ENCODE measurements around the gene FAM180B. TPM values are rescaled to one million over a fixed set of nuclear protein-coding genes. Genes with fewer than 3 reads are reported as not detected.

Gene FAM180B
- total and polyA plus RNA-seq, 2 of the 4 experiments (the other 2 are of a cell fraction) = not detected

GRCh38 chr11:47592970-47593369 lies 6.5 kb downstream of the FAM180B start:
- Histone ChIP-seq H2AK5ac (ENCODE audit: low read depth, low read length) (no peak overlapping the region), H3K23ac (ENCODE audit: low read depth, low read length) (no peak overlapping the region), H3K4me1 (ENCODE audit: control insufficient read depth, insufficient read depth, low read length) (no peaks in the 10 kb centered on the region), H4K91ac (ENCODE audit: insufficient read depth, low read depth, low read length) (no peak overlapping the region), H3K36me3 (ENCODE audit: control insufficient read depth, insufficient read depth, low read length) (no peaks in the 10 kb centered on the region), H2AFZ (replicated peaks; ENCODE audit: low read length, poor library complexity) (no peak overlapping the region), H3K18ac (ENCODE audit: low read depth, low read length) (no peak overlapping the region), H2BK5ac (ENCODE audit: low read depth, low read length, poor library complexity, severe bottlenecking) (no peak overlapping the region), H2AK9ac (replicated peaks; ENCODE audit: low read depth, low read length, poor library complexity) (no peak overlapping the region), H3K79me1 (ENCODE audit: low read depth in 1 of 2, low read length in 2 of 2) (no peaks in the 10 kb centered on the region), H4K5ac (ENCODE audit: low read depth, low read length) (no peak overlapping the region), H3K4me2 (ENCODE audit: low read depth, low read length) (no peak overlapping the region), H3K14ac (replicated peaks; ENCODE audit: low read depth, low read length) (no peak overlapping the region), H3K27me3 (ENCODE audit: control insufficient read depth, insufficient read depth, low read length) (peaks cover 57% of the 10 kb centered on the region), H4K8ac (ENCODE audit: low read depth in 2 of 2, low read length in 2 of 2) (no peak overlapping the region), H3K4ac (ENCODE audit: low read depth, low read length) (no peak overlapping the region), H2BK15ac (ENCODE audit: low read depth, low read length) (no peak overlapping the region), H3K27ac (ENCODE audit: insufficient read depth, low read length) (no peak overlapping the region), H3K56ac (ENCODE audit: extremely low read depth, insufficient read depth, low read length) (no peak overlapping the region), H4K20me1 (ENCODE audit: insufficient read depth, low read length) (no peaks in the 10 kb centered on the region), H3K4me3 (ENCODE audit: insufficient read depth, low read depth, low read length) (no peak overlapping the region), H3K9me3 (ENCODE audit: control insufficient read depth, insufficient read depth, low read length) (peaks cover 3% of the 10 kb centered on the region), H3K9me1 (ENCODE audit: insufficient read depth, low read length) (no peaks in the 10 kb centered on the region), H2BK20ac (ENCODE audit: low read depth, low read length) (no peak overlapping the region), H2BK120ac (ENCODE audit: low read depth, low read length) (no peak overlapping the region), H3K9ac (ENCODE audit: low read depth, low read length) (no peak overlapping the region)
- ATAC-seq (ENCODE audit: low read depth) (no peak), DNase-seq (no peak)
- no TSS peak for BruUV-seq (replicated peaks)
- TF ChIP-seq MAFK (IDR thresholded peaks at IDR 0.05; ENCODE audit: low read depth, low read length) (no peak), POLR2A (IDR thresholded peaks at IDR 0.05; ENCODE audit: low read depth, low read length) (no peak), USF2 (IDR thresholded peaks at IDR 0.05; ENCODE audit: low read depth, low read length) (no peak), SMC3 (IDR thresholded peaks at IDR 0.05; ENCODE audit: low read depth, low read length) (no peak), CEBPB (IDR thresholded peaks at IDR 0.05; ENCODE audit: low read depth, low read length) (no peak), CTCF (conservative IDR thresholded peaks at IDR 0.05; ENCODE audit: low read depth, low read length) (no peak), RAD21 (IDR thresholded peaks at IDR 0.05; ENCODE audit: low read length) (no peak), FOS (IDR thresholded peaks at IDR 0.05; ENCODE audit: low read depth, low read length) (no peak), ELK1 (IDR thresholded peaks at IDR 0.05; ENCODE audit: borderline replicate concordance, low read depth, low read length) (no peak)
- POLR2A ChIA-PET (ENCODE audit: unreplicated experiment) = no interaction called here
- WGBS, 2 experiments (ENCODE audit: extremely low coverage in 2 of 2, insufficient read length in 1 of 2) = no CpG with 5 or more reads among the region's 2 CpGs
- intact Hi-C loops (cut with micrococcal nuclease) (no loop called here), dilution Hi-C loops (cut with HindIII; ENCODE audit: low sequenced_read_pairs, unreplicated experiment) (no loop called here), in situ Hi-C loops (cut with MboI; ENCODE audit: low sequenced_read_pairs) (no loop called here)
- CTCF ChIA-PET = no interaction called here
